HL-60 (cell line): Measurements from ENCODE around the gene CENPX.

Experiments used
- DNase-seq, 2 experiments: peaks; one replicate each; pipeline ENCODE4 v3.0.0-alpha.2; 2010 to 2020; ENCODE audit warnings: low read depth in 1 of 2, low spot score in 1 of 2
- H3K27ac ChIP-seq: fragments of 250-450 bp; sonication (Bioruptor Pico); replicated peaks from 2 replicates; pipeline ENCODE4 v1.5.1; 2020; ENCODE audit warnings: mild to moderate bottlenecking, moderate library complexity
- H3K27me3 ChIP-seq: fragments of 250-450 bp; sonication (Bioruptor Pico); 2 replicates; pipeline ENCODE4 v1.5.1; 2021; ENCODE audit warnings: mild to moderate bottlenecking, moderate library complexity; ENCODE audit not compliant: insufficient read depth, poor library complexity, severe bottlenecking
- H3K4me3 ChIP-seq: replicated peaks from 2 replicates; pipeline ENCODE4 v1.5.1; 2011; ENCODE audit warnings: mild to moderate bottlenecking, control low read depth, low read length; ENCODE audit not compliant: insufficient read depth
- CTCF ChIP-seq: IDR thresholded peaks from one replicate; pipeline ENCODE4 v1.5.1; 2011; ENCODE audit warnings: low read length, control low read depth, inconsistent platforms; ENCODE audit not compliant: insufficient read depth
- GABPA ChIP-seq: IDR thresholded peaks from 2 replicates; pipeline ENCODE4 v1.6.1; 2012; ENCODE audit warnings: low read depth
- POLR2AphosphoS5 ChIP-seq: IDR thresholded peaks from 2 replicates; pipeline ENCODE4 v1.6.1; 2012; ENCODE audit warnings: low read depth
- REST ChIP-seq: IDR thresholded peaks from 2 replicates; pipeline ENCODE4 v1.6.1; 2012; ENCODE audit warnings: low read depth; ENCODE audit not compliant: insufficient replicate concordance
- SPI1 ChIP-seq: IDR thresholded peaks from 2 replicates; pipeline ENCODE4 v1.6.1; 2012; ENCODE audit warnings: low read depth, mild to moderate bottlenecking, borderline replicate concordance

The CENPX gene

GRCh38 chr17:82018152-82018988, 4.3 kb downstream of the CENPX start:
- no peak overlapping the region for H3K27ac ChIP-seq
- no peak for DNase-seq
- TF ChIP-seq GABPA = no peak
- TF ChIP-seq CTCF = no peak
- no peak for TF ChIP-seq REST
- no peak for TF ChIP-seq SPI1
- TF ChIP-seq POLR2AphosphoS5 = no peak; the same call in none of the 2 replicates
- no peak overlapping the region for H3K4me3 ChIP-seq
- H3K27me3 ChIP-seq = no peaks in the 10 kb centered on the region

- no peak for DNase-seq
- H3K27me3 ChIP-seq = no peaks in the 10 kb centered on the region
- H3K4me3 ChIP-seq = no peak overlapping the region
- no peak overlapping the region for H3K27ac ChIP-seq
- TF ChIP-seq CTCF (no peak), GABPA (no peak), REST (no peak), POLR2AphosphoS5 (no peak), SPI1 (no peak)
Observed at GRCh38 chr17:82017612-82018151, 5.0 kb downstream of the CENPX start.

- no peak for DNase-seq
- Histone ChIP-seq H3K27me3 (no peaks in the 10 kb centered on the region), H3K27ac (no peak overlapping the region)
Observed at GRCh38 chr17:82016875-82017459, 5.7 kb downstream of the CENPX start.

More at GRCh38 chr17:82016875-82017459, 5.7 kb downstream of the CENPX start:
- H3K4me3 ChIP-seq = no peak overlapping the region
- TF ChIP-seq GABPA (no peak), REST (no peak), POLR2AphosphoS5 (no peak), CTCF (no peak), SPI1 (no peak)
